Right ventricle myocardium superior (tissue), 1 donor: ENCODE results near the gene KCTD16. TPM values are rescaled to one million over a fixed set of nuclear protein-coding genes. Genes with fewer than 3 reads are reported as not detected.

ENCODE experiments used
- ATAC-seq: fragments of 200-7000 bp; cut with Tn5 transposase; one replicate; pipeline ENCODE4 v1.9.1; 2020; ENCODE audit warnings: mild to moderate bottlenecking; ENCODE audit not compliant: poor library complexity
- DNase-seq: peaks from one replicate; pipeline ENCODE4 v3.0.0-alpha.2; 2020
- intact Hi-C: fragments of 100-400 bp; cut with DNase I; formaldehyde crosslinking; loops from one replicate; pipeline ENCODE4 v1.11.2; 2022
- total RNA-seq: library from RNA; stranded (reverse); fragmentation: NEBNext Ultra II Directional; extraction: Animal tissue kit (Norgen Biotek cat#: 25700); gene quantifications from one replicate; pipeline ENCODE4 v1.2.1, GENCODE V29; 2021
- donor health status: DM: no; HTN: yes; CAD: no; lungs with severe emphysema.

Gene KCTD16
- total RNA-seq, 1 donor from 2014 or later: 0.03 TPM

GRCh38 chr5:144416196-144416595 is 245.5 kb downstream of the KCTD16 start:
- intact Hi-C loops: no loop called here
- ATAC-seq (no peak), DNase-seq (no peak)

- DNase-seq (no peak), ATAC-seq (no peak)
- intact Hi-C loops: no loop called here
These were observed 248.0 kb downstream of the KCTD16 start for GRCh38 chr5:144418719-144419118.

DNA sequence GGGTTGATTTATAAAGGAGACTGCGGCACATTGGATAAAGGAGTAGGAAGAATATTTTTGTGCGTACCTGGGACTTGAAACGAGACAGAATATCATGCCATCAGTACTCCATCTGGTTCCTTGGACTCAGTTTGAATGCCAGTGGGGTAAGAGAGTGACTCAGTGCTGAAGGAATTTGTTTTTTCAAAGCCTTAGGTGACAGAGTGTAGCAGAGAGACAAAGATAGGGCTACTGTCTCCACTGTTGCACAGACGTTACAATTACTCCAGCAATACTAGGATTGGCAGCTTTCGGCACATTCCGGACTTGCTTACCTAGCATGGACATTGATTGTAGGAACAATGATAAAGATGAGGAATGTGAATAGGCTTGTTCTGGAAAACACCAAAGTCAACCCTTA is 250.7 kb downstream of the KCTD16 start:
- ATAC-seq: no peak
- intact Hi-C loops: no loop called here
- no peak for DNase-seq

DNA sequence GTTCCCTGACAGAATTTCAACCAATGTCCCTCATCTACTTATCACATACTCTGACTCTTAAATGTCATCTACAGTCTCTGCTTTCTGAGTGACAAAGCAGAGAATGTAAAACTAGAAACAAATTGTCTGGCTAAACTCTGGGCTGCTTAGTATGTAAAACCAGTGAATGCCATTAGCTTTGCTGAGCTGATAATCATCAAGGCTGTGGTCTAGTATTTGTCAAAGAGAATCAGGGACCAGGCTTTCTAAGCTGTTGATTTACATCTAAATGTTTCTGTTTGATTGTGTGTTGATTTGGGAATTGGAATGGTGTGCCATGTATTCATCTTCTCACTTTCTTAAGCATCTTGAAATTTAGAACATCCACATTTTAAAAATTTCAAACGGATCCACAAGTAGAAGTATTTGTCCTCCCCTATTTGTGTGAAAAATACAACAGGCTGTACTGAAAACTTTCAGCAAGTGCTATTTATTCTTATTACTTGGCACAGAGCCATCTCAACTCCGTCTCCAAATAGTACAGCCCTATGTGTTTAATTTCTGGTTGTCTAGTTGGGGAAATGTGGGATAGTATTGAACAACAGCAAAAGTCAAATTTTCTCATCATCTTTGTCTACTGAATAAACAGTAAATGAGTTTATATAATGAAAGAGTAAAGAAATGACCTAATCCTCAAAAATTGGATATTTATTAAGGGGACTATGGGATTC is 251.5 kb downstream of the KCTD16 start:
- DNase-seq: no peak
- ATAC-seq: no peak
- intact Hi-C loops: no loop called here

- ATAC-seq (no peak), DNase-seq (no peak)
- intact Hi-C loops: no loop called here
These were observed 257.2 kb downstream of the KCTD16 start for GRCh38 chr5:144427866-144428265.

DNA sequence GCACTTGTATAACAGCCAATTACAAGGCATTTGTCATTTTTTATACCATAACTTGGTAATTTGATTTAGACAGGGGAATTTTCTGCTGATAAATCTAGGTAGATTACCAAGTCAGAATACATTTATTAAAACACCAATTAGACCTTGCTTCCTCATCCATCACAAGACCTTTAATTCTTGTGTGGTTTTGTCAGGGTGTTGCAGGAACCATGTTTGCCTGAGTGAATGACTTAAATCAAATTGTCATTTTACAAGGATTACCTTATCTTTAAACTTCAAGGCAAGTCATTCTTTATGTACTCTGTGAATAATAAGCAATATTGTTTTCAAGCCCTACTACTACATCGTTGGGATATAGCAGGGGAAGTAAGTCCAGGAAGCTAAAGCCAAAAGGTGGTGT is 257.7 kb downstream of the KCTD16 start:
- ATAC-seq: no peak
- intact Hi-C loops: no loop called here
- no peak for DNase-seq

DNA sequence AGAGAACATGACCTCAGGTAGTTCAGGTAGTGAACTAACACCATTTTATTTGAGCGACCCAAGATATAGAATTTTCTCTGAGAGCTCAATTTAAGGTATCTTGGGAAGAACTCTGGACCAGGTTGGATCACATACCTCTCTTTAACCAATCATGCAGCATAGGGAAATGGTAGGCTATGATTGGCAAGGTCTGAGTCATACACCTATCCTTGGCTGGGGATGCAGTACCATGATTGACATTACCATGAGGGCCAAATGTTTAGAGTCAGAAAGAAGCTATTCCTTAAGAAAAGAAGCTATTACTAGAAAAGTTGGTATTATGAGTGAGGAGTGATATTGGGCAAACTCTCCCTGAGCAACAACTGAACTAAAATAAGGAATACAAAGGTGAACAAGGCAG is 258.7 kb downstream of the KCTD16 start:
- intact Hi-C loops: no loop called here
- DNase-seq (no peak), ATAC-seq (no peak)

GRCh38 chr5:144429905-144430304 is 259.2 kb downstream of the KCTD16 start:
- no peak for ATAC-seq
- intact Hi-C loops: no loop called here
- DNase-seq: no peak

GRCh38 chr5:144433140-144433822 is 262.6 kb downstream of the KCTD16 start:
- intact Hi-C loops: no loop called here
- ATAC-seq (no peak), DNase-seq (no peak)

DNA sequence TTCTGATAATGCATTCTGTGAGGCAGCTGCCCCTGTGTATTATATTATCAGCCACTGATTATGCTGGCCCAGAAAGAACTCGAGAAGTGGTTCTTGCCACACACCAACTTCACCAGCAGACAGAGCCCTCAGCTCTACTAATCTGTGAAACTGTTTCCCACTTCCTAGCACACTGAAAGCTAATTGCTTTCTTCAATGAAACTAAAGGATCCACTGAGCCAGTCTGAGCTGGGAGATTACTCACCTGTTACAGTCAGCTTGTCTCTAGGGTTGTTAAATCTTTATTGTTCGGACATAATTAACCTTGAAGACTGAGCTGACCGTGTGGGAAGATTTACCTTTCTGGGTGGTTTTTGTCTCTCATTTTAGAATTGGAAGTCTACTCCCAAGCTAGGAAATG is 263.2 kb downstream of the KCTD16 start:
- no peak for ATAC-seq
- intact Hi-C loops: no loop called here
- no peak for DNase-seq

GRCh38 chr5:144436007-144436406 is 265.3 kb downstream of the KCTD16 start:
- ATAC-seq: no peak
- intact Hi-C loops: no loop called here

DNA sequence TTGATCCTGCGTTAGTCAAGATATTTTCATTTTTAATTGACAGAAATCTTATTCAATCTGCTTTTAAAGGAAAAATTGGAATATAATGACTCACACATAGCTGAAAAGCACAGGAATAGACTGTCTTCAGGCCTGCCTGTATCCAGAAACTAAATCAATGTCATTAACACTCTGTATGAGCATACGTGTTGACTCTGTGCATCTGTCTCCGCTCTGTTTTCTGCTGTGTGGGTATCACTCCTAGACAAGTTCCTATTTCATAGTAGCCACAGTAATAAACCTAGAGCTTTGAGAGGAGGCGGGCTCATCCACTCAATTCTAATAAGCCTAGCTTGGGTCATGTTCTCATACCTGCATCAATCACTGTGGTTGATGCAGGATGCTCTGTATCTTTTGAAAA is 267.6 kb downstream of the KCTD16 start:
- ATAC-seq (no peak), DNase-seq (no peak)
- intact Hi-C loops: no loop called here

More at GRCh38 chr5:144436007-144436406, 265.3 kb downstream of the KCTD16 start:
- no peak for DNase-seq

DNA sequence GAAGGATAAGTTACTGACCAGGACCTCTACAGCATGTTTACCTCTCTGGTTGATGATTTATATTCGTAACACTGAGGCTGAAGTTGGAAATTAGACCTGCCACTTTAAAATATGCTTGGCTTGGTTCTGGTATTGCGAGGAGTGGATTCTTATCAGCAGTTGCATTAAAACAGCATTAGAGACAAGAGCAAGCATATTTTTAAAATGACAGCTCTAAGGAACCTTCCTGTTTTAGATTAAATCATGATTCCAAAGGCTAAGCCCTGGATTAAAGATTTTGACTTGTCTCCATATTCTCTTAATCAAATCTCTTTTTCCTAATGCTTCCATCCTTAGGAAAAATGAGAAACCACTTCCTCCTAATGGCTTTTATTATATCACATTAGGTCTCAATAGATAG is 277.8 kb downstream of the KCTD16 start:
- intact Hi-C loops: no loop called here
- no peak for DNase-seq
- no peak for ATAC-seq

- DNase-seq (no peak), ATAC-seq (no peak)
- intact Hi-C loops: no loop called here
These were observed 280.7 kb downstream of the KCTD16 start for GRCh38 chr5:144451187-144451973.

- intact Hi-C loops: no loop called here
- DNase-seq (no peak), ATAC-seq (no peak)
These were observed 283.1 kb downstream of the KCTD16 start for GRCh38 chr5:144453753-144454152.

DNA sequence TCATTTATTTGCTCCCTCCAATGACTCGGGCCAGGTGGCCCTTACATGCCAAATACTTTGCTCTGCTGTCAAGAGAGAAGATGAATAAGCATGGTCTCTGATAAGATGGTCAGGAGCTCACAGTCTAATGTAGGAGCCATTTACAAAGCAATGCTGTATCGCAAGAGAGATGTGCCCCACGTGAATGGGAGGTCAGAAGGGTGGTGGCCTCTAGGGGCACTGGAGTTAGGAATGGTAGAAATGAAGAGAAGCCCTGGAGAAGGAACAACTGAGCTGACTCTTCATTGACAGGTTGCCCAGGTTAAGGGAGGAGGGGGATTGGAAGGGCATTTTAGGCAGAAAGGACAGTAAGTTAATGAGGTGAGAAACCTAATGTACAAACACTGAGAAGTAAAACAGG is 286.5 kb downstream of the KCTD16 start:
- intact Hi-C loops: no loop called here
- DNase-seq (no peak), ATAC-seq (no peak)

DNA sequence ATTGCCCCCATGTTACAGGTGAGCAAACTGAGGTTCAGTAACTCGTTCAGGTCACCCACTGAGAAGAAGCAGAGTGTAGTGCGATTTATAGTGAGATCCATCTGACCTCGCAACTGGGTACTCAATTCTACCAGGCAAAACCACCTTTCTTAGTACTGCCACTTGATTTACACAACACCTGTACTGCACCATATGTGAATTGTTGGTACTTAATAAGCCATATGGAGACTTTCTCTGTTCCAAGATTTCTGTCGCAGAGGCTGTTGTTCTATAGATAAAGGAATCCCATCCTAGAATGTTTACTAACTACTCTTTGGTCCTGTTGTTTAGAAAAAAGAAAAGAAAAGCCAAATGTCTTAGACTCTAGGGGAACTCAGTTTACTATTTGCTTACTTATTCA is 287.5 kb downstream of the KCTD16 start:
- intact Hi-C loops: no loop called here
- DNase-seq (no peak), ATAC-seq (no peak)

DNA sequence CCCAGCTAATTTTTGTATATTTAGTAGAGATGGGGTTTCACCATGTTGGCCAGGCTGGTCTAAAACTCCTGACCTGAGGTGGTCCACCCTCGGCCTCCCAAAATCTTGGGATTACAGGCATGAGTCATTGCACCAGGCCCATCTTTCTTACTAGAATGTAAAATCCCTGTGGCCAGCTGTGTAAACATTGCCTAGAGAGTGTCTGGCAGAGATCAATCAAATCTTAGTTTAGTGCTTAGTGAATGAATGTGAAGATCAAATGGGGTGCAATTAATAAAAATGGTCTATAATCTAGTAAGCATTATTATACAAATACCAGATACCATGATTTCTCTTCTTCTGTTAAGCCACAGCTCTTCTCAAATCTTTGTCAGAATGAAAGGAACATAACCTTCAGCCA is 289.9 kb downstream of the KCTD16 start:
- DNase-seq: no peak
- intact Hi-C loops: no loop called here
- ATAC-seq: no peak

- ATAC-seq: no peak
- DNase-seq: no peak
- intact Hi-C loops: no loop called here
These were observed 291.9 kb downstream of the KCTD16 start for GRCh38 chr5:144462577-144462976.
